GM12801 (cell line): Measurements from ENCODE around the gene SORCS3.

Source experiments
- TF ChIP-seq, protein P1 (sequence below): IDR thresholded peaks from one replicate; pipeline ENCODE4 v1.5.1; 2011; ENCODE audit warnings: control low read depth; ENCODE audit not compliant: insufficient read length; ENCODE audit errors: extremely low read depth

SORCS3 gene

DNA sequence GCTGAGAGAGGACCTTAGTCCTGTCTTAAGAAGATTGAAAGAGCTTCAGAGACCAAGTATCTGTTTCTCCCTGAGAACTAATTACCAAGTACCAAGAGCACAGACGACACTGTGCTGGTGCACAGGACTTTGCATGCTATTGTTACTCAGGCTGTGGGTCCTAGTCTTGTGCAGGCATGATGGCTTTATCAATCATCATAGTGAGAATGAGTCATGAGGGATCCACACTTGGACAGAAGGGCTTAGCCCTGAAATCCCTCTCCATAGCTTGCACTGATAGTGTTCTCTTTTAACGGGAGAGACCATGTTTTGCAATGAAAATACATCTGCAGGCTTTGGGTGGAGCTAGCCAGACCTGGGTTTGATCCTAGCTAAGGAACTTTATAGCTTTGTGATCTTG is 93.3 kb downstream of the SORCS3 start:
- TF ChIP-seq, protein P1, sequence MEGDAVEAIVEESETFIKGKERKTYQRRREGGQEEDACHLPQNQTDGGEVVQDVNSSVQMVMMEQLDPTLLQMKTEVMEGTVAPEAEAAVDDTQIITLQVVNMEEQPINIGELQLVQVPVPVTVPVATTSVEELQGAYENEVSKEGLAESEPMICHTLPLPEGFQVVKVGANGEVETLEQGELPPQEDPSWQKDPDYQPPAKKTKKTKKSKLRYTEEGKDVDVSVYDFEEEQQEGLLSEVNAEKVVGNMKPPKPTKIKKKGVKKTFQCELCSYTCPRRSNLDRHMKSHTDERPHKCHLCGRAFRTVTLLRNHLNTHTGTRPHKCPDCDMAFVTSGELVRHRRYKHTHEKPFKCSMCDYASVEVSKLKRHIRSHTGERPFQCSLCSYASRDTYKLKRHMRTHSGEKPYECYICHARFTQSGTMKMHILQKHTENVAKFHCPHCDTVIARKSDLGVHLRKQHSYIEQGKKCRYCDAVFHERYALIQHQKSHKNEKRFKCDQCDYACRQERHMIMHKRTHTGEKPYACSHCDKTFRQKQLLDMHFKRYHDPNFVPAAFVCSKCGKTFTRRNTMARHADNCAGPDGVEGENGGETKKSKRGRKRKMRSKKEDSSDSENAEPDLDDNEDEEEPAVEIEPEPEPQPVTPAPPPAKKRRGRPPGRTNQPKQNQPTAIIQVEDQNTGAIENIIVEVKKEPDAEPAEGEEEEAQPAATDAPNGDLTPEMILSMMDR, result no peak

DNA sequence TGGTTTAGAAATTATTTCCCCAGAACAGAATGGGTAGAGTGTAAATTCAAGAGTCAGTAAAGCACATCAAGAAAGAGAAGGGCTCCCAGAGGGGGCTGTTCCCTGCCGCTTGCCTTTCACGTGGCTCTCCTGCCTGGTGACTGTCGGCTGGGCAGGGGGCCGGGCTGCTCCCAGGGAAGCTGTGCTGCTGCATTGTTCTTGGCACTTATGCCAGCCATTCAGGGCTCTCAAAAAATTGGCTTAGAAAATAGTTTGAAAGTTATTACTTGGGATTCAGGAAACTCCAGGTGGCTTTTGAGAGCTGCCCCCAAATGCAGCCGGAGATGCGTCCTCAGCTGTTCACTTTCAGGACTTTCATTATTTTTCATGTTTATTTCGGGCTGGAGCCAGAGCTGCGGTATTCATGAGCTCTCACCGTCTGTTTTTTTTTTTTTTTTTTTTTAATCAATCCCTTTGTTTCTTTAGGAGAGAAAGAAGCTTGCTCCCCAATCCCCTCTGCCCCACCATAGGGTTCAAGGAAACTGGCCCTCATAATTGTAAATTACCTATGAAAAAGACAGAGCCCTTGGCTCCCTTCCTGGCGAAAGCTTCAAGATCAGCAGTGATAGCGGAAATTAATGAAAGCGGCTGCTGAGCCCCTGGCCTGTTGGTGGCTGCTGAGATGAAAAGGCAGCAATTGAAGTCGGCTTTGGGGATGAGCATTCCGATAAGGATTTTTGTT is 94.1 kb downstream of the SORCS3 start:
- TF ChIP-seq, protein P1, result no peak

DNA sequence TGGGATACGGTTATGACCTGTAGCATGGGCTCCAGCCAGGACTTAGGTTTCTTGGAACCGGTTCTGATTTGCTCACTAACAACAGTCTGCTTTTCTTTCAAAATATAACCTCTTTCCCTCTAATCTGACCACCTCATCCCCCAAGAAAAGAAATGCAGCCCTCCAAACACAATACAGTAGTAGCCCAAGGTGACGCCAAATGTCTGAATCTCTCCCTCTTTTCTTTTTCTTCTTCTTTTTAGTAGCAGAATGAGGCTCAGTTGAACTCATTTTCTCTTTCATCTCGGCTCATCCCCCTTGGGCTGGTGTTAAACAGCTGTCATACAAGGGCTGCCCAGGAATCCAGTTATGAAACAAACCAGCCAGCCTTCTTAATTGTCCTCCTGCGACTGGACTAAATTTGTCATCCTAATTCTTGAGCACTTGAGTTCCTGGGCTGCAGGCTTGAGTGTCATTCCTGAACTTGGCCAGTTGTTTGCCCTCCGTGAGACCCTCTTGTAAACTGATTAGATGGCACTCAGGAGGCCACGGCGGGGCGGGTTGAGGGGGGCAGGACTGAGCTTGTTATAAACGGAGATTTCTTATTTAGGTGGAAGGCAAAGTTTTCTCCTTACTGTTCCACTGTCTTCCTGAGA is 94.8 kb downstream of the SORCS3 start:
- TF ChIP-seq, protein P1, result no peak

DNA sequence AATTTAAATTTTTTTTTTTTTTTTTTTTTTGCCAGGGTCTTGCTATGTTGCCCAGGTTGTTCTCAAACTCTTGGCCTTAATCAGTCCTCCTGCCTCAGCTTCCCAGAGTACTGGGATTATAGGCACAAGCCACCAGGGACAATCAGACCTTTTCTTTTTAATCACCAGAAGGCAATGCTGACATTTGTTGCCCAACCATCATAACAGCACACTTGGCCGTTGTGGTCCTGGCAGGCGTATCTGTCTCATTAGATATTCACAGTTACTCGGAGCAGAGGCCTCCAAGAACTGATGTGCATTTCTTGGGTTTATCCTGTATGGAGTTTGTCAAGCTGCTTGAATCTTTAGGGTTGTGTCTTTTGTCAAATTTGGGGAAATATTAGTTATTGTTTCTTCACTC is 100.0 kb downstream of the SORCS3 start:
- TF ChIP-seq, protein P1, result no peak

GRCh38 chr10:104744052-104744451 is 103.0 kb downstream of the SORCS3 start:
- TF ChIP-seq, protein P1, result no peak

- TF ChIP-seq, protein P1, result no peak
These were observed 109.2 kb downstream of the SORCS3 start for GRCh38 chr10:104750291-104750690.

DNA sequence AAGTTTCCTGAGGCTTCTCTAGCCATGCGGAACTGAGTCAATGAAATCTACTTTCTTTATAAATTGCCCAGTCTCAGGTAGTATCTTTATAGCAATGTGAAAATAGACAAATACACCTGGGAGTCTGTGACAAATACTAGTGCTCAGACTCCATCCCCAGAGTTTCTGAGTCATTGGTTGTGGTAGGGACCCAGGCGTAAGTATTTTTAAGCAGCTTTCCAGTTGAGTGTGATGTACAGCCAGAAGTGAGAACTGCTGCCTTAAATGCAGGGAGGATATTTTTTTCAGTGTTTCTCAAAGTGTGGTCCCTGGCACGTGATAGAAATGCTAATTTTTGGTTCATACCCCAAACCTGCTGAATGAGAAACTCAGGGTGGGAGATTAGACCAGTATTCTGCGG is 121.7 kb downstream of the SORCS3 start:
- TF ChIP-seq, protein P1, result no peak
